MM.1S (cell line): ENCODE results near the gene MZF1.

Source experiments
- DNase-seq: peaks from one replicate; pipeline ENCODE4 v3.0.0-alpha.2; 2015
- H2AFZ ChIP-seq: fragments of 300-600 bp; sonication (generic); 2 replicates; pipeline ENCODE4 v1.6.0; 2016; ENCODE audit warnings: antibody characterized with exemption, low read length
- H3F3A ChIP-seq: fragments of 300-600 bp; sonication (generic); 2 replicates; pipeline ENCODE4 v1.6.1; 2016; ENCODE audit warnings: mild to moderate bottlenecking, antibody characterized with exemption, low read length, moderate library complexity, mixed read lengths; ENCODE audit not compliant: insufficient read depth
- H3K27ac ChIP-seq: fragments of 300-600 bp; sonication (generic); 2 replicates; pipeline ENCODE4 v1.5.1; 2016; ENCODE audit warnings: mild to moderate bottlenecking, low read length
- H3K27me3 ChIP-seq: fragments of 300-600 bp; sonication (generic); replicated peaks from 2 replicates; pipeline ENCODE4 v1.6.0; 2016; ENCODE audit warnings: low read length; ENCODE audit not compliant: insufficient read depth
- H3K36me3 ChIP-seq: fragments of 300-600 bp; sonication (generic); replicated peaks from 2 replicates; pipeline ENCODE4 v1.6.1; 2016; ENCODE audit warnings: mild to moderate bottlenecking, low read length, mixed read lengths; ENCODE audit not compliant: insufficient read depth
- H3K4me1 ChIP-seq: fragments of 300-600 bp; sonication (generic); 2 replicates; pipeline ENCODE4 v1.6.1; 2016; ENCODE audit warnings: low read length, mixed read lengths
- H3K4me2 ChIP-seq: fragments of 300-600 bp; sonication (generic); 2 replicates; pipeline ENCODE4 v1.6.0; 2016; ENCODE audit warnings: low read depth, low read length
- H3K4me3 ChIP-seq: fragments of 300-600 bp; sonication (generic); 2 replicates; pipeline ENCODE4 v1.5.1; 2016; ENCODE audit warnings: low read length, mixed read lengths
- H3K79me2 ChIP-seq: fragments of 300-600 bp; sonication (generic); 2 replicates; pipeline ENCODE4 v1.6.1; 2016; ENCODE audit warnings: mixed run types, low read length, mixed read lengths
- H3K9ac ChIP-seq: fragments of 300-600 bp; sonication (generic); 2 replicates; pipeline ENCODE4 v1.6.1; 2016; ENCODE audit warnings: low read length, mixed read lengths
- H3K9me2 ChIP-seq: fragments of 300-600 bp; sonication (generic); replicated peaks from 2 replicates; pipeline ENCODE4 v1.6.1; 2016; ENCODE audit warnings: mild to moderate bottlenecking, low read length, mixed read lengths; ENCODE audit not compliant: insufficient read depth
- H3K9me3 ChIP-seq: fragments of 300-600 bp; sonication (generic); replicated peaks from 2 replicates; pipeline ENCODE4 v1.6.1; 2016; ENCODE audit warnings: mild to moderate bottlenecking, low read length, mixed read lengths; ENCODE audit not compliant: insufficient read depth
- H4K20me1 ChIP-seq: fragments of 300-600 bp; sonication (generic); 2 replicates; pipeline ENCODE4 v1.6.1; 2016; ENCODE audit warnings: mild to moderate bottlenecking, low read length, moderate library complexity, mixed read lengths; ENCODE audit not compliant: insufficient read depth
- EZH2 ChIP-seq: fragments of 300-600 bp; sonication (generic); optimal IDR thresholded peaks from 2 replicates; pipeline ENCODE3; 2017; ENCODE audit warnings: low read depth, mild to moderate bottlenecking, antibody characterized with exemption, low read length, mixed read lengths
- EZH2phosphoT487 ChIP-seq: fragments of 300-600 bp; sonication (generic); IDR thresholded peaks from 2 replicates; pipeline ENCODE4 v1.6.1; 2018; ENCODE audit warnings: antibody characterized with exemption, low read length
- TF ChIP-seq, protein P1 (sequence below): fragments of 300-600 bp; sonication (generic); IDR thresholded peaks from 2 replicates; pipeline ENCODE4 v1.5.1; 2016; ENCODE audit warnings: antibody characterized with exemption, low read length, mixed read lengths

The MZF1 gene

GRCh38 chr19:58570770-58571574 is 2.2 kb downstream of the MZF1 start:
- no peaks in the 10 kb centered on the region for H3K36me3 ChIP-seq
- peaks cover 18% of the 10 kb centered on the region for H3F3A ChIP-seq
- TF ChIP-seq EZH2phosphoT487 = no peak
- TF ChIP-seq, protein P1, sequence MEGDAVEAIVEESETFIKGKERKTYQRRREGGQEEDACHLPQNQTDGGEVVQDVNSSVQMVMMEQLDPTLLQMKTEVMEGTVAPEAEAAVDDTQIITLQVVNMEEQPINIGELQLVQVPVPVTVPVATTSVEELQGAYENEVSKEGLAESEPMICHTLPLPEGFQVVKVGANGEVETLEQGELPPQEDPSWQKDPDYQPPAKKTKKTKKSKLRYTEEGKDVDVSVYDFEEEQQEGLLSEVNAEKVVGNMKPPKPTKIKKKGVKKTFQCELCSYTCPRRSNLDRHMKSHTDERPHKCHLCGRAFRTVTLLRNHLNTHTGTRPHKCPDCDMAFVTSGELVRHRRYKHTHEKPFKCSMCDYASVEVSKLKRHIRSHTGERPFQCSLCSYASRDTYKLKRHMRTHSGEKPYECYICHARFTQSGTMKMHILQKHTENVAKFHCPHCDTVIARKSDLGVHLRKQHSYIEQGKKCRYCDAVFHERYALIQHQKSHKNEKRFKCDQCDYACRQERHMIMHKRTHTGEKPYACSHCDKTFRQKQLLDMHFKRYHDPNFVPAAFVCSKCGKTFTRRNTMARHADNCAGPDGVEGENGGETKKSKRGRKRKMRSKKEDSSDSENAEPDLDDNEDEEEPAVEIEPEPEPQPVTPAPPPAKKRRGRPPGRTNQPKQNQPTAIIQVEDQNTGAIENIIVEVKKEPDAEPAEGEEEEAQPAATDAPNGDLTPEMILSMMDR = no peak
- H3K27me3 ChIP-seq = no peaks in the 10 kb centered on the region
- H4K20me1 ChIP-seq = no peaks in the 10 kb centered on the region
- no peak overlapping the region for H3K4me3 ChIP-seq
- H3K9ac ChIP-seq = no peak overlapping the region
- H2AFZ ChIP-seq = no peak overlapping the region
- no peaks in the 10 kb centered on the region for H3K9me2 ChIP-seq
- H3K4me2 ChIP-seq = no peak overlapping the region
- H3K4me1 ChIP-seq = peaks cover 15% of the 10 kb centered on the region
- H3K79me2 ChIP-seq = 0 out of 2 replicates have a peak, but pooled peaks cover 11% of the 10 kb centered on the region
- no peaks in the 10 kb centered on the region for H3K9me3 ChIP-seq
- DNase-seq = no peak
- H3K27ac ChIP-seq = no peak overlapping the region

DNA sequence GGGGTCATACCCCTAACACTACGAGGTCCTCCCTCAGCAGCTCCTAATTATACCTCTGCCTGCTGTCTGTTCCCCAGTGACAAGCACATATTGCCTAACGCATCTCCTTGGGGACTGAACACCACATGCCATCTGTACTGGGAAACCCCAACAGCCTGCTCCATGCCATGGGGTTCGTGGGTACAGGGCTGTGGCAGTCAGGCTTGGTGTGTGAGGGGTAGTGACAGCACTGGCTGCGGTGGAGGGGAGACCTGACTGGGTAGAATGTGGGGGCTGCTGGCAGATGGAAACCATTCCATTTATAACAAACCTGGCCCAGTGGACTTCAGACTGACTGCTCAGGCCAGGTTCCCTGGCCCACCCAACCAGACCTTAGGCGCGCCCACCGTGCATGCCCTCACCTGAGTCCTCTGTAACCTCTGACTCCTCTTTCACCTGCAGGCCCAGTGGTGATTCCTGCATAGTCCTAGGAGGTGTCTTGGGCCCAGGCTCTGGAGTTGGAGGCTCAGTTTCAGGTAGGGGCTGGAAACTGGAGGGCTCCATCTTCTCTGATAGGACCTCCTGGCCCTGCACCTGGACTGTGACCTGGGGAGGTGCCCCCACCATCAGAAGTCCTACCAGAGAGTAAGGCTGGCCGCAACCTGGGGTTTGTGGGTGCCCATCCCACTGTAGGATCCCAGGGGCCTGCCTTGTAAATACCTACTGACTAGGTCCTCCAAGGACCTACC is 3.0 kb downstream of the MZF1 start:
- no peaks in the 10 kb centered on the region for H3K27me3 ChIP-seq
- DNase-seq = no peak
- no peak overlapping the region for H3K27ac ChIP-seq
- no peaks in the 10 kb centered on the region for H3K9me3 ChIP-seq
- H3K9me2 ChIP-seq = no peaks in the 10 kb centered on the region
- H3K4me1 ChIP-seq = peaks cover 15% of the 10 kb centered on the region
- no peak overlapping the region for H3K9ac ChIP-seq
- no peak overlapping the region for H3K4me3 ChIP-seq
- H2AFZ ChIP-seq = no peak overlapping the region
- H4K20me1 ChIP-seq = no peaks in the 10 kb centered on the region
- H3K36me3 ChIP-seq = no peaks in the 10 kb centered on the region
- 0 out of 2 replicates have a peak, but pooled peaks cover 11% of the 10 kb centered on the region for H3K79me2 ChIP-seq
- H3K4me2 ChIP-seq = no peak overlapping the region
- H3F3A ChIP-seq = peaks cover 12% of the 10 kb centered on the region
- TF ChIP-seq, protein P1 = no peak
- TF ChIP-seq EZH2phosphoT487 (no peak), EZH2 (no peak)

- peaks cover 9% of the 10 kb centered on the region for H3F3A ChIP-seq
- no peak overlapping the region for H3K4me3 ChIP-seq
- H3K27me3 ChIP-seq = no peaks in the 10 kb centered on the region
- H4K20me1 ChIP-seq = no peaks in the 10 kb centered on the region
- no peak for DNase-seq
- H3K9me2 ChIP-seq = no peaks in the 10 kb centered on the region
- no peak overlapping the region for H3K4me2 ChIP-seq
- no peak overlapping the region for H3K27ac ChIP-seq
- TF ChIP-seq EZH2 (no peak), EZH2phosphoT487 (no peak)
- TF ChIP-seq, protein P1 = no peak
- H3K36me3 ChIP-seq = no peaks in the 10 kb centered on the region
- H3K9me3 ChIP-seq = no peaks in the 10 kb centered on the region
- H3K9ac ChIP-seq = no peak overlapping the region
- H3K4me1 ChIP-seq = peaks cover 12% of the 10 kb centered on the region
- H2AFZ ChIP-seq = no peak overlapping the region
- H3K79me2 ChIP-seq = 0 out of 2 replicates have a peak, but pooled peaks cover 11% of the 10 kb centered on the region
Measured at GRCh38 chr19:58569191-58569942, 3.8 kb downstream of the MZF1 start.
